Measurements from ENCODE around the gene GFER. TPM values are rescaled to one million over a fixed set of nuclear protein-coding genes. Genes with fewer than 3 reads are reported as not detected.
"Not testable (repeated sequence)": the region's sequence is repeated elsewhere in the genome, so short reads cannot be mapped to it uniquely, and the experiment has no call there.

Gene GFER
- total RNA-seq, 2 experiments from 2014 or later, result 33.5 to 33.9 TPM

GRCh38 chr16:1949507-1949906 is 34.5 kb upstream of the GFER start:
- no peaks in the 10 kb centered on the region for H3K36me3 Mint-ChIP-seq (ENCODE audit: low read depth)
- no peak overlapping the region for H3K4me3 Mint-ChIP-seq
- intact Hi-C loops (cut with micrococcal nuclease), result no loop called here

GRCh38 chr16:1950047-1950446 is 33.9 kb upstream of the GFER start:
- no peaks in the 10 kb centered on the region for H3K36me3 Mint-ChIP-seq (ENCODE audit: low read depth)
- H3K4me1 Mint-ChIP-seq (ENCODE audit: low read depth), result peaks cover 2% of the 10 kb centered on the region
- H3K4me3 Mint-ChIP-seq, result no peak overlapping the region
- POLR2A ChIA-PET, result interaction anchor here (0.7 to 2.0 kb wide), 2 partner anchors 13 to 16 kb away, joined by 3 to 9 read pairs; no protein-coding TSS in a partner anchor
- CTCF ChIA-PET, result interaction anchor here (1.6 kb wide), 1 partner anchor 10 kb away, joined by 9 read pairs; no protein-coding TSS in a partner anchor
- intact Hi-C loops (cut with micrococcal nuclease), result no loop called here
- H3K27me3 Mint-ChIP-seq, result no peaks in the 10 kb centered on the region
- TF ChIP-seq CTCF (IDR thresholded peaks at IDR 0.05), result no peak
- H3K27ac Mint-ChIP-seq, result no peak overlapping the region
- ATAC-seq (no peak), DNase-seq (no peak)
- H3K9me3 Mint-ChIP-seq, result no peaks in the 10 kb centered on the region

More at GRCh38 chr16:1949507-1949906, 34.5 kb upstream of the GFER start:
- H3K4me1 Mint-ChIP-seq (ENCODE audit: low read depth), result peaks cover 5% of the 10 kb centered on the region
- no peaks in the 10 kb centered on the region for H3K27me3 Mint-ChIP-seq
- POLR2A ChIA-PET, result no interaction called here
- ATAC-seq (no peak), DNase-seq (no peak)
- H3K27ac Mint-ChIP-seq, result no peak overlapping the region
- no peak for TF ChIP-seq CTCF (IDR thresholded peaks at IDR 0.05)
- no peaks in the 10 kb centered on the region for H3K9me3 Mint-ChIP-seq
- CTCF ChIA-PET, result no interaction called here

- no peaks in the 10 kb centered on the region for H3K36me3 Mint-ChIP-seq (ENCODE audit: low read depth)
- ATAC-seq (no peak), DNase-seq (no peak)
- ChIA-PET POLR2A (interaction anchor here (0.7 to 2.0 kb wide), 2 partner anchors 13 to 15 kb away, joined by 3 to 9 read pairs; no protein-coding TSS in a partner anchor), CTCF (interaction anchor here (1.6 kb wide), 1 partner anchor 10 kb away, joined by 9 read pairs; no protein-coding TSS in a partner anchor)
- H3K27me3 Mint-ChIP-seq, result no peaks in the 10 kb centered on the region
- no peak overlapping the region for H3K4me3 Mint-ChIP-seq
- peaks cover 2% of the 10 kb centered on the region for H3K4me1 Mint-ChIP-seq (ENCODE audit: low read depth)
- H3K9me3 Mint-ChIP-seq, result no peaks in the 10 kb centered on the region
- TF ChIP-seq CTCF (IDR thresholded peaks at IDR 0.05), result no peak
- H3K27ac Mint-ChIP-seq, result no peak overlapping the region
- intact Hi-C loops (cut with micrococcal nuclease), result no loop called here
These were observed 33.4 kb upstream of the GFER start for GRCh38 chr16:1950559-1950958.

- no peak overlapping the region for H3K4me3 Mint-ChIP-seq
- ChIA-PET CTCF (interaction anchor here (1.8 kb wide), 1 partner anchor 11 kb away, joined by 4 read pairs; the partner anchor contains the start of gene MSRB1), POLR2A (interaction anchor here (0.5 to 3.1 kb wide), 5 partner anchors 8 to 18 kb away, joined by 3 to 13 read pairs (median 4); partner anchors contain the start of gene RPS2)
- H3K9me3 Mint-ChIP-seq, result no peaks in the 10 kb centered on the region
- no peak overlapping the region for H3K27ac Mint-ChIP-seq
- DNase-seq, result no peak
- no peaks in the 10 kb centered on the region for H3K27me3 Mint-ChIP-seq
- no peak for ATAC-seq
- no peaks in the 10 kb centered on the region for H3K36me3 Mint-ChIP-seq (ENCODE audit: low read depth)
- intact Hi-C loops (cut with micrococcal nuclease), result no loop called here
- no peak for TF ChIP-seq CTCF (IDR thresholded peaks at IDR 0.05)
- peaks cover 2% of the 10 kb centered on the region for H3K4me1 Mint-ChIP-seq (ENCODE audit: low read depth)
These were observed 30.3 kb upstream of the GFER start for GRCh38 chr16:1953734-1954133.

- POLR2A ChIA-PET, result interaction anchor here (2.0 kb wide), 1 partner anchor 14 kb away, joined by 4 read pairs; the partner anchor contains the start of gene TBL3
- H3K9me3 Mint-ChIP-seq; intact Hi-C loops (cut with micrococcal nuclease); ATAC-seq; H3K27ac Mint-ChIP-seq; CTCF ChIA-PET; DNase-seq; H3K4me3 Mint-ChIP-seq; H3K27me3 Mint-ChIP-seq: not testable (repeated sequence)
- peaks cover 26% of the 10 kb centered on the region for H3K36me3 Mint-ChIP-seq (ENCODE audit: low read depth)
- H3K4me1 Mint-ChIP-seq (ENCODE audit: low read depth), result peaks cover 26% of the 10 kb centered on the region
These were observed 26.4 kb upstream of the GFER start for GRCh38 chr16:1957434-1958142.

- H3K27me3 Mint-ChIP-seq; H3K27ac Mint-ChIP-seq; intact Hi-C loops (cut with micrococcal nuclease); ATAC-seq; H3K9me3 Mint-ChIP-seq; CTCF ChIA-PET; DNase-seq; H3K4me3 Mint-ChIP-seq: not testable (repeated sequence)
- POLR2A ChIA-PET, result interaction anchor here (2.0 kb wide), 1 partner anchor 14 kb away, joined by 4 read pairs; the partner anchor contains the start of gene TBL3
- H3K4me1 Mint-ChIP-seq (ENCODE audit: low read depth), result peaks cover 30% of the 10 kb centered on the region
- H3K36me3 Mint-ChIP-seq (ENCODE audit: low read depth), result peaks cover 31% of the 10 kb centered on the region
These were observed 25.9 kb upstream of the GFER start for GRCh38 chr16:1958143-1958491.
